SU-DHL-6 (cell line): ENCODE measurements around the gene MSH4.

Experiments
- H2AFZ ChIP-seq: fragments of 200-600 bp; sonication (generic); 2 replicates; pipeline ENCODE4 v1.6.1; 2014; ENCODE audit warnings: low read depth, mild to moderate bottlenecking, moderate library complexity, mixed read lengths, antibody characterized with exemption, low read length; ENCODE audit not compliant: severe bottlenecking
- H3F3A ChIP-seq: fragments of 200-600 bp; shearing (Covaris generic); 2 replicates; pipeline ENCODE4 v1.6.0; 2016; ENCODE audit warnings: antibody characterized with exemption, mild to moderate bottlenecking; ENCODE audit not compliant: insufficient read depth
- H3K27ac ChIP-seq: fragments of 200-600 bp; sonication (generic); 2 replicates; pipeline ENCODE4 v1.5.1; 2016; ENCODE audit warnings: low read depth, mild to moderate bottlenecking, low read length, moderate library complexity, mixed read lengths
- H3K27me3 ChIP-seq: fragments of 200-600 bp; sonication (generic), shearing (Covaris generic); 2 replicates; pipeline ENCODE4 v1.6.0; 2014; ENCODE audit warnings: mild to moderate bottlenecking, low read length
- H3K36me3 ChIP-seq: fragments of 200-600 bp; sonication (generic); 2 replicates; pipeline ENCODE4 v1.6.1; 2014; ENCODE audit warnings: mild to moderate bottlenecking, low read length, mixed read lengths
- H3K4me2 ChIP-seq: fragments of 300-600, 200-600 bp; shearing (Covaris generic), sonication (generic); 2 replicates; pipeline ENCODE4 v1.6.0; 2014; ENCODE audit warnings: low read length, low read depth, mild to moderate bottlenecking; ENCODE audit not compliant: poor library complexity, severe bottlenecking
- H3K4me3 ChIP-seq: fragments of 200-600 bp; sonication (generic); 2 replicates; pipeline ENCODE4 v1.5.1; 2014; ENCODE audit warnings: antibody characterized with exemption, low read length, mild to moderate bottlenecking, mixed read lengths; ENCODE audit not compliant: insufficient read depth, poor library complexity, severe bottlenecking
- H3K79me2 ChIP-seq: fragments of 200-600 bp; sonication (generic); 2 replicates; pipeline ENCODE4 v1.6.1; 2014; ENCODE audit warnings: mild to moderate bottlenecking, low read length, moderate library complexity; ENCODE audit not compliant: insufficient read depth
- H3K9ac ChIP-seq: fragments of 200-600 bp; sonication (generic); 2 replicates; pipeline ENCODE4 v1.7.0; 2014; ENCODE audit warnings: mild to moderate bottlenecking, low read length
- H3K9me2 ChIP-seq: fragments of 200-600 bp; sonication (generic); replicated peaks from 2 replicates; pipeline ENCODE4 v1.6.1; 2014; ENCODE audit warnings: low read length; ENCODE audit not compliant: insufficient read depth
- H3K9me3 ChIP-seq: fragments of 200-600 bp; sonication (generic); 2 replicates; pipeline ENCODE4 v1.6.1; 2014; ENCODE audit warnings: low read length, mixed read lengths; ENCODE audit not compliant: insufficient read depth
- H4K20me1 ChIP-seq: fragments of 200-600 bp; sonication (generic); 2 replicates; pipeline ENCODE4 v1.6.1; 2014; ENCODE audit warnings: low read depth, mild to moderate bottlenecking, antibody characterized with exemption, low read length, moderate library complexity, mixed read lengths
- CTCF ChIP-seq: fragments of 200-600 bp; sonication (generic); IDR thresholded peaks from one replicate; pipeline ENCODE4 v1.5.1; 2017; ENCODE audit warnings: antibody characterized with exemption, mild to moderate bottlenecking, low read length, moderate library complexity; ENCODE audit not compliant: insufficient read depth, poor library complexity, severe bottlenecking
- EZH2phosphoT487 ChIP-seq: fragments of 200-600 bp; sonication (generic), shearing (Covaris generic); conservative IDR thresholded peaks from 2 replicates; pipeline ENCODE4 v1.6.1; 2018; ENCODE audit warnings: mild to moderate bottlenecking, antibody characterized with exemption, low read length, moderate library complexity, mixed read lengths

Gene MSH4

GRCh38 chr1:75916834-75917233 is 120.2 kb downstream of the MSH4 start:
- no peak overlapping the region for H2AFZ ChIP-seq
- no peak overlapping the region for H3K27ac ChIP-seq
- TF ChIP-seq CTCF (no peak), EZH2phosphoT487 (no peak)
- H3K27me3 ChIP-seq = no peaks in the 10 kb centered on the region
- H3K4me3 ChIP-seq = no peak overlapping the region
- no peaks in the 10 kb centered on the region for H3K9me3 ChIP-seq
- no peak overlapping the region for H3K4me2 ChIP-seq
- H3K79me2 ChIP-seq = no peaks in the 10 kb centered on the region
- H3K36me3 ChIP-seq = no peaks in the 10 kb centered on the region
- H3K9ac ChIP-seq = no peak overlapping the region
- H3K9me2 ChIP-seq = no peaks in the 10 kb centered on the region
- no peaks in the 10 kb centered on the region for H3F3A ChIP-seq
- no peaks in the 10 kb centered on the region for H4K20me1 ChIP-seq

DNA sequence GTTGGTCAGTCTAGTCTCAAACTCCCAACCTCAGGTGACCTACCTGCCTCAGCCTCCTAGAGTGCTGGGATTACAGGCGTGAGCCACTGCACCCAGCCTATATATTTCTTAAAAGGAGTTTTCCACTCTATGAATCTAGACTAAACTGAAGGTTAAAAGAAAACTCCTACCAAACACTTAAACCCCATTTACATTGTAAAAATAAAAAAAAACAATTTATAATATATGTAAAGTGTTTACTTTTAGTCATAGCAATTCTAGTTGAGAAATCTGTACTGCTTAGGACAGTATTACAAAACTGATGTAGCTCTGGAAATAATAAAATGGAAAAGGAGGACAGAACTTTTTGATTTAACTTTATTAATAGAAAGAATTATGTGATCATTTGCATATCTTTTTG is 126.0 kb downstream of the MSH4 start:
- H4K20me1 ChIP-seq = no peaks in the 10 kb centered on the region
- H3K9ac ChIP-seq = no peak overlapping the region
- no peaks in the 10 kb centered on the region for H3K36me3 ChIP-seq
- H3K9me2 ChIP-seq = no peaks in the 10 kb centered on the region
- no peak overlapping the region for H3K4me3 ChIP-seq
- no peaks in the 10 kb centered on the region for H3K9me3 ChIP-seq
- H3K79me2 ChIP-seq = no peaks in the 10 kb centered on the region
- H3K27ac ChIP-seq = no peak overlapping the region
- H3F3A ChIP-seq = no peaks in the 10 kb centered on the region
- H3K27me3 ChIP-seq = no peaks in the 10 kb centered on the region
- TF ChIP-seq CTCF (no peak), EZH2phosphoT487 (no peak)
- H2AFZ ChIP-seq = no peak overlapping the region
- no peak overlapping the region for H3K4me2 ChIP-seq

DNA sequence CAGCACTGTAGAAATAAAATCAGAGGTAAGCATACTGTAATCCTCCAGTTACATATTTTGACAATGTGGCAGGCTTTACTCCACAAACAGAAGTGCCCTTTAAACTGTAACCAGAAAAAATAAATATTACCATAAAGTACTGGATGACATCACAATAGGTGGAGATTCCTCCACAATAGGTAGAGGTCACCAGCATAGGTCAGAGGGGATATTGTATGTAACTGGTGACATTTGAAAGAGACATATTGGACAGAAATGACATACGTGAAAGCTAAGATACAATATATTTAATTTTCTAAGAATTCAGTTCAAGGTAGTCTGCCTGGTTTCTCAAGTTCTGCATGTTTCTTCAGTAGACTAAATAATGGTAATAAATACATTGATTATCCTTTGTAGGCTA is 135.6 kb downstream of the MSH4 start, which contains the start of gene ASB17:
Gene ASB17 (minus strand): TSS at position 101 of the 400 bp plus-strand sequence. CDS start 113 bp downstream, outside the sequence.
- TF ChIP-seq EZH2phosphoT487 = no peak
- no peak for TF ChIP-seq CTCF
- Histone ChIP-seq H3K79me2 (no peaks in the 10 kb centered on the region), H3K36me3 (no peaks in the 10 kb centered on the region), H3K4me3 (no peak within 1 kb of the TSS), H4K20me1 (no peaks in the 10 kb centered on the region), H3F3A (no peaks in the 10 kb centered on the region), H3K4me2 (no peak within 1 kb of the TSS), H3K9me2 (no peaks in the 10 kb centered on the region), H3K27ac (no peak within 1 kb of the TSS), H3K9me3 (no peaks in the 10 kb centered on the region), H3K9ac (no peak within 1 kb of the TSS), H2AFZ (no peak within 1 kb of the TSS), H3K27me3 (no peaks in the 10 kb centered on the region)
